T-cell (primary cell): ENCODE results near the gene ADARB2. TPM values are rescaled to one million over a fixed set of nuclear protein-coding genes. Genes with fewer than 3 reads are reported as not detected.

Experiments
- ATAC-seq, 4 experiments: fragments of 200-7000 bp in 3 of 4; fragments of 150-1000 bp in 1 of 4; cut with Tn5 transposase; replicated peaks in 1 of 4; 1 replicate in 3 of 4; 2 replicates in 1 of 4; pipeline ENCODE4 v1.10.0; 2021; ENCODE audit warnings: moderate library complexity in 3 of 4, mild to moderate bottlenecking in 2 of 4, moderate number of reproducible peaks in 1 of 4
- CTCF ChIA-PET, 2 donors: fragments of 300-600 bp; sonication (Branson Sonifier 250); formaldehyde crosslinking; loops; one replicate each; lab custom pipeline; 2022; ENCODE audit warnings: antibody characterized with exemption in 2 of 2; lab: Charles Lee
- POLR2A ChIA-PET, 2 donors: fragments of 300-600 bp; sonication (Branson Sonifier 250); formaldehyde crosslinking; loops; one replicate each; lab custom pipeline; 2022; ENCODE audit warnings: antibody characterized with exemption in 2 of 2; lab: Charles Lee
- DNase-seq, 35 experiments: peaks; one replicate each; pipeline versions ENCODE4 v3.0.0 to v3.0.0-alpha.2; 2013 to 2023
- H3K27ac ChIP-seq: one replicate; pipeline ENCODE4 v1.5.1; 2013; ENCODE audit warnings: low read length
- H3K27me3 ChIP-seq, 2 experiments: replicated peaks in 1 of 2; 1 replicate in 1 of 2; 2 replicates in 1 of 2; pipeline versions ENCODE4 v1.6.1 to v1.7.0; 2013; ENCODE audit warnings: low read length in 1 of 2, mixed read lengths in 1 of 2; ENCODE audit not compliant: control insufficient read depth in 2 of 2, insufficient read depth in 2 of 2; ENCODE audit errors: extremely low read depth in 1 of 2
- H3K36me3 ChIP-seq, 2 donors: 1 replicate in 1 of 2; 2 replicates in 1 of 2; pipeline versions ENCODE4 v1.6.1 to v1.7.0; 2013; ENCODE audit warnings: low read length in 1 of 2; ENCODE audit not compliant: control insufficient read depth in 2 of 2, insufficient read depth in 1 of 2; ENCODE audit errors: extremely low read depth in 1 of 2
- H3K4me1 ChIP-seq, 2 experiments: 1 replicate in 1 of 2; 2 replicates in 1 of 2; pipeline versions ENCODE4 v1.6.1 to v1.7.0; 2013; ENCODE audit warnings: low read length in 2 of 2, mixed read lengths in 1 of 2; ENCODE audit not compliant: insufficient read depth in 2 of 2, control insufficient read depth in 1 of 2; ENCODE audit errors: extremely low read depth in 1 of 2
- H3K4me3 ChIP-seq, 2 donors: 1 replicate in 1 of 2; 2 replicates in 1 of 2; pipeline versions ENCODE4 v1.5.1 to v1.7.0; 2013; ENCODE audit warnings: mild to moderate bottlenecking in 2 of 2, low read length in 1 of 2, moderate library complexity in 1 of 2; ENCODE audit not compliant: control insufficient read depth in 1 of 2; ENCODE audit errors: extremely low read depth in 1 of 2
- H3K9me3 ChIP-seq: 2 replicates; pipeline ENCODE4 v1.7.0; 2013
- H3K27ac Mint-ChIP-seq, 2 donors: one replicate each; pipeline ENCODE4 v1.8.0; 2020 to 2021; ENCODE audit warnings: mild to moderate bottlenecking in 2 of 2, mixed read lengths in 2 of 2
- H3K27me3 Mint-ChIP-seq, 2 donors: one replicate each; pipeline ENCODE4 v1.8.0; 2021 to 2022; ENCODE audit warnings: mixed read lengths in 2 of 2
- H3K36me3 Mint-ChIP-seq: one replicate; pipeline ENCODE4 v1.8.0; 2021; ENCODE audit warnings: mixed read lengths
- H3K4me1 Mint-ChIP-seq, 3 donors: one replicate each; pipeline ENCODE4 v1.8.0; 2020 to 2022; ENCODE audit warnings: mixed read lengths in 3 of 3, mild to moderate bottlenecking in 1 of 3
- H3K4me3 Mint-ChIP-seq, 3 donors: one replicate each; pipeline ENCODE4 v1.8.0; 2020 to 2022; ENCODE audit warnings: mild to moderate bottlenecking in 3 of 3, mixed read lengths in 3 of 3, moderate library complexity in 3 of 3
- H3K9me3 Mint-ChIP-seq, 3 donors: one replicate each; pipeline ENCODE4 v1.8.0; 2020 to 2022; ENCODE audit warnings: mixed read lengths in 3 of 3
- WGBS: methylation state at CpG from one replicate; pipeline ENCODE4 v1.1.5; 2013; ENCODE audit warnings: missing lambda C conversion rate; ENCODE audit not compliant: insufficient coverage; 5-methylcytosine and 5-hydroxymethylcytosine counted together
- total RNA-seq, 35 experiments: library from RNA in 6 of 35; stranded (reverse) in 6 of 35; fragments of 120-200 nt in 1 of 35; gene quantifications; one replicate each; pipeline versions ENCODE4 v1.2.1 to v1.2.4 and lab custom pipeline; 2013 to 2026

Gene ADARB2
- total RNA-seq, 5 donors from 2014 or later (not counting 1 experiment from before 2014, with no cell fraction given): 0.07 to 4.0 (median 0.41) TPM

GRCh38 chr10:1199345-1199673 is 538.0 kb downstream of the ADARB2 start:
- peaks cover 0 to 20% of the 10 kb centered on the region in 2 experiments for H3K27me3 ChIP-seq
- no peak overlapping the region for H3K27ac ChIP-seq
- ChIA-PET CTCF (no interaction called here), POLR2A (no interaction called here)
- H3K36me3 ChIP-seq: no peaks in the 10 kb centered on the region
- H3K9me3 Mint-ChIP-seq: no peaks in the 10 kb centered on the region
- no peaks in the 10 kb centered on the region for H3K4me1 ChIP-seq
- WGBS: 77% methylated on average over 17 of the region's 17 CpGs
- H3K9me3 ChIP-seq: no peaks in the 10 kb centered on the region
- H3K27me3 Mint-ChIP-seq: peaks cover 0 to 5% of the 10 kb centered on the region in 2 donors
- no peak overlapping the region for H3K27ac Mint-ChIP-seq
- H3K4me3 Mint-ChIP-seq: no peak overlapping the region
- no peaks in the 10 kb centered on the region for H3K36me3 Mint-ChIP-seq
- H3K4me3 ChIP-seq: no peak overlapping the region
- DNase-seq (no peak), ATAC-seq (no peak)
- H3K4me1 Mint-ChIP-seq: peaks cover 2 to 4% (median 4%) of the 10 kb centered on the region in 3 donors

- no peaks in the 10 kb centered on the region for H3K4me1 ChIP-seq
- H3K27me3 ChIP-seq: peaks cover 0 to 20% of the 10 kb centered on the region in 2 experiments
- H3K9me3 ChIP-seq: no peaks in the 10 kb centered on the region
- ChIA-PET CTCF (no interaction called here), POLR2A (no interaction called here)
- peaks cover 0 to 5% of the 10 kb centered on the region in 2 donors for H3K27me3 Mint-ChIP-seq
- H3K9me3 Mint-ChIP-seq: no peaks in the 10 kb centered on the region
- no peak overlapping the region for H3K4me3 Mint-ChIP-seq
- 75% methylated on average over 17 of the region's 20 CpGs for WGBS
- ATAC-seq (no peak), DNase-seq (no peak)
- H3K36me3 Mint-ChIP-seq: no peaks in the 10 kb centered on the region
- peaks cover 8 to 10% (median 10%) of the 10 kb centered on the region in 3 donors for H3K4me1 Mint-ChIP-seq
- H3K27ac ChIP-seq: no peak overlapping the region
- H3K36me3 ChIP-seq: no peaks in the 10 kb centered on the region
- no peak overlapping the region for H3K4me3 ChIP-seq
- H3K27ac Mint-ChIP-seq: no peak overlapping the region
Observed at GRCh38 chr10:1198453-1199344, 538.6 kb downstream of the ADARB2 start.

GRCh38 chr10:1197384-1197783 is 539.9 kb downstream of the ADARB2 start:
- no peak overlapping the region for H3K27ac ChIP-seq
- Mint-ChIP-seq H3K4me3 (no peak overlapping the region), H3K9me3 (no peaks in the 10 kb centered on the region), H3K4me1 (peaks cover 16 to 20% (median 18%) of the 10 kb centered on the region in 3 donors), H3K27me3 (peaks cover 0 to 5% of the 10 kb centered on the region in 2 donors), H3K36me3 (no peaks in the 10 kb centered on the region), H3K27ac (no peak overlapping the region)
- no CpG with 5 or more reads among the region's 6 CpGs for WGBS
- no peaks in the 10 kb centered on the region for H3K9me3 ChIP-seq
- H3K36me3 ChIP-seq: no peaks in the 10 kb centered on the region
- no peak overlapping the region for H3K4me3 ChIP-seq
- POLR2A ChIA-PET: no interaction called here
- ATAC-seq (no peak), DNase-seq (no peak)
- H3K4me1 ChIP-seq: peaks cover 3 to 5% of the 10 kb centered on the region in 2 experiments
- peaks cover 0 to 20% of the 10 kb centered on the region in 2 experiments for H3K27me3 ChIP-seq
- CTCF ChIA-PET: no interaction called here

- Histone ChIP-seq H3K4me3 (no peak overlapping the region), H3K9me3 (no peaks in the 10 kb centered on the region), H3K4me1 (peaks cover 3 to 5% of the 10 kb centered on the region in 2 experiments), H3K27me3 (peaks cover 0 to 20% of the 10 kb centered on the region in 2 experiments), H3K36me3 (no peaks in the 10 kb centered on the region), H3K27ac (no peak overlapping the region)
- WGBS: no CpG with 5 or more reads among the region's 2 CpGs
- POLR2A ChIA-PET: no interaction called here
- H3K27me3 Mint-ChIP-seq: peaks cover 0 to 5% of the 10 kb centered on the region in 2 donors
- no peak for DNase-seq
- H3K4me3 Mint-ChIP-seq: no peak overlapping the region
- CTCF ChIA-PET: no interaction called here
- H3K27ac Mint-ChIP-seq: no peak overlapping the region
- ATAC-seq: no peak
- H3K9me3 Mint-ChIP-seq: no peaks in the 10 kb centered on the region
- H3K4me1 Mint-ChIP-seq: peaks cover 16 to 21% (median 18%) of the 10 kb centered on the region in 3 donors
- H3K36me3 Mint-ChIP-seq: no peaks in the 10 kb centered on the region
Observed at GRCh38 chr10:1196656-1197055, 540.7 kb downstream of the ADARB2 start.

GRCh38 chr10:1195828-1196227 is 541.5 kb downstream of the ADARB2 start:
- CTCF ChIA-PET: interaction anchor here in 1 of 2 donors (0.7 kb wide), 1 partner anchor 164 kb away, joined by 5 read pairs; no protein-coding TSS in a partner anchor

DNA sequence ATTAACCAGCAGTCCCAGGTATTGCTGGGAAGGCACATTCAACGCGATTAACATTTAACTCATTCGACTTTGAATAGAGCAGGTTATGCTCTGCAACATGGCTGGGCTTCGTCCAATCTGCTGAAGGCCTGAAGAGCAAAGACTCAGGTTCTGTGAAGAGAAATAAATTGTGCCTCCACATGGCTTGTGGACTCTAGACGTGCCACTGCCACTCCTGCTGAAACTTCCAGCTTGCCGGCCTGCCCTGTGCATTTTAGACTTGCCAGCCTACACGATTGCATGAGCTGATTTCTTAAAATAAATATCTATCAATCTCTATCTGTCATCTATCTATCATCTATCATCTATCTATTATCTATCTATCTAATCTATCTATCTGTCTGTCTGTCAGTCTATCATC is 543.2 kb downstream of the ADARB2 start:
- DNase-seq: no peak
- no peak overlapping the region for H3K27ac ChIP-seq
- Mint-ChIP-seq H3K4me1 (peaks cover 16 to 21% (median 18%) of the 10 kb centered on the region in 3 donors), H3K4me3 (peak overlapping the region in 1 of 3 donors; percentile 36), H3K27me3 (peaks cover 0 to 5% of the 10 kb centered on the region in 2 donors), H3K9me3 (no peaks in the 10 kb centered on the region), H3K36me3 (no peaks in the 10 kb centered on the region), H3K27ac (peak overlapping the region; percentile 84 to 97)
- no peaks in the 10 kb centered on the region for H3K9me3 ChIP-seq
- CTCF ChIA-PET: interaction anchor here in 1 of 2 donors (0.6 kb wide), 1 partner anchor 201 kb away, joined by 3 read pairs; no protein-coding TSS in a partner anchor
- POLR2A ChIA-PET: no interaction called here
- 67% methylated on average over 7 of the region's 7 CpGs for WGBS
- H3K36me3 ChIP-seq: no peaks in the 10 kb centered on the region
- H3K27me3 ChIP-seq: peaks cover 0 to 22% of the 10 kb centered on the region in 2 experiments
- ATAC-seq: no peak
- peaks cover 3 to 5% of the 10 kb centered on the region in 2 experiments for H3K4me1 ChIP-seq
- H3K4me3 ChIP-seq: no peak overlapping the region

More at GRCh38 chr10:1195828-1196227, 541.5 kb downstream of the ADARB2 start:
- ATAC-seq (no peak), DNase-seq (no peak)
- peaks cover 0 to 25% of the 10 kb centered on the region in 2 experiments for H3K27me3 ChIP-seq
- POLR2A ChIA-PET: no interaction called here
- Mint-ChIP-seq H3K27me3 (peaks cover 0 to 5% of the 10 kb centered on the region in 2 donors), H3K4me1 (peaks cover 16 to 21% (median 18%) of the 10 kb centered on the region in 3 donors), H3K27ac (no peak overlapping the region), H3K4me3 (no peak overlapping the region), H3K36me3 (no peaks in the 10 kb centered on the region), H3K9me3 (no peaks in the 10 kb centered on the region)
- no peak overlapping the region for H3K4me3 ChIP-seq
- peaks cover 3 to 5% of the 10 kb centered on the region in 2 experiments for H3K4me1 ChIP-seq
- no peaks in the 10 kb centered on the region for H3K36me3 ChIP-seq
- no peaks in the 10 kb centered on the region for H3K9me3 ChIP-seq
- 87% methylated on average over 4 of the region's 9 CpGs for WGBS
- H3K27ac ChIP-seq: no peak overlapping the region
